NT2/D1 (cell line): Measurements from ENCODE around the gene CLDN20.

Source experiments
- YY1 ChIP-seq: IDR thresholded peaks from 2 replicates; pipeline ENCODE4 v1.6.1; 2011; ENCODE audit not compliant: insufficient read length, insufficient read depth
- ZNF274 ChIP-seq: IDR thresholded peaks from 2 replicates; pipeline ENCODE4 v1.6.1; 2011; ENCODE audit warnings: mild to moderate bottlenecking, low read depth, low read length

DNA sequence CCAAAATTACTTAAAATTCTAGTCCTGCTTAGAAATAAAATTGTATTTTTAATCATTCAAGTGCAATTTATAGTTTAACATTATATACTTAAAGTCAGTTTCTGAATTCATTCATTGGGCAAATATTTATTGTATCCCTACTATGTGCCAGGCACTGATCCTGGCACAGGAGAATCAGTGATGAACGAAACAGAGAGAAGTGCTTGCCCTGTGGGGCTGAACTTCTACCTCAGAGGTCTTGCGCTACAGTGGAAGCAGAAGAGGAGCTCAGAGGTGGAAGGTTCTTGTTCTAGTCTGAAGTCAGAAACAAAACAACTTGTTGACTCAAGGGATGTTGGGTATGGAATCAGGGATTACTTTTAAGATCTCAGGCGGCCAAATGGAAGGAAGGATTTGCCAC is 6.0 kb downstream of the CLDN20 start:
- TF ChIP-seq ZNF274: no peak
- no peak for TF ChIP-seq YY1
